ENCODE data around the gene KLHL5.

GRCh38 chr4:39043861-39044363 lies 18.1 kb upstream of the KLHL5 start:
- TF ChIP-seq, protein P1, sequence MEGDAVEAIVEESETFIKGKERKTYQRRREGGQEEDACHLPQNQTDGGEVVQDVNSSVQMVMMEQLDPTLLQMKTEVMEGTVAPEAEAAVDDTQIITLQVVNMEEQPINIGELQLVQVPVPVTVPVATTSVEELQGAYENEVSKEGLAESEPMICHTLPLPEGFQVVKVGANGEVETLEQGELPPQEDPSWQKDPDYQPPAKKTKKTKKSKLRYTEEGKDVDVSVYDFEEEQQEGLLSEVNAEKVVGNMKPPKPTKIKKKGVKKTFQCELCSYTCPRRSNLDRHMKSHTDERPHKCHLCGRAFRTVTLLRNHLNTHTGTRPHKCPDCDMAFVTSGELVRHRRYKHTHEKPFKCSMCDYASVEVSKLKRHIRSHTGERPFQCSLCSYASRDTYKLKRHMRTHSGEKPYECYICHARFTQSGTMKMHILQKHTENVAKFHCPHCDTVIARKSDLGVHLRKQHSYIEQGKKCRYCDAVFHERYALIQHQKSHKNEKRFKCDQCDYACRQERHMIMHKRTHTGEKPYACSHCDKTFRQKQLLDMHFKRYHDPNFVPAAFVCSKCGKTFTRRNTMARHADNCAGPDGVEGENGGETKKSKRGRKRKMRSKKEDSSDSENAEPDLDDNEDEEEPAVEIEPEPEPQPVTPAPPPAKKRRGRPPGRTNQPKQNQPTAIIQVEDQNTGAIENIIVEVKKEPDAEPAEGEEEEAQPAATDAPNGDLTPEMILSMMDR (IDR thresholded peaks at IDR 0.05; ENCODE audit: poor library complexity, severe bottlenecking) = no peak
- no peak for TF ChIP-seq POLR2AphosphoS5 (IDR thresholded peaks at IDR 0.05)
- TF ChIP-seq MXI1 (conservative IDR thresholded peaks at IDR 0.05; ENCODE audit: poor library complexity, severe bottlenecking) = no peak
- no peak for TF ChIP-seq SMC3 (conservative IDR thresholded peaks at IDR 0.05; ENCODE audit: poor library complexity)
- no peak for TF ChIP-seq TAF1 (IDR thresholded peaks at IDR 0.05; ENCODE audit: low read depth)
- no peak for TF ChIP-seq EP300 (conservative IDR thresholded peaks at IDR 0.05; ENCODE audit: poor library complexity, severe bottlenecking)
- TF ChIP-seq EZH2 (IDR thresholded peaks at IDR 0.05; ENCODE audit: borderline replicate concordance, insufficient read depth, low read length, poor library complexity, severe bottlenecking) = no peak
- TF ChIP-seq, protein P2, sequence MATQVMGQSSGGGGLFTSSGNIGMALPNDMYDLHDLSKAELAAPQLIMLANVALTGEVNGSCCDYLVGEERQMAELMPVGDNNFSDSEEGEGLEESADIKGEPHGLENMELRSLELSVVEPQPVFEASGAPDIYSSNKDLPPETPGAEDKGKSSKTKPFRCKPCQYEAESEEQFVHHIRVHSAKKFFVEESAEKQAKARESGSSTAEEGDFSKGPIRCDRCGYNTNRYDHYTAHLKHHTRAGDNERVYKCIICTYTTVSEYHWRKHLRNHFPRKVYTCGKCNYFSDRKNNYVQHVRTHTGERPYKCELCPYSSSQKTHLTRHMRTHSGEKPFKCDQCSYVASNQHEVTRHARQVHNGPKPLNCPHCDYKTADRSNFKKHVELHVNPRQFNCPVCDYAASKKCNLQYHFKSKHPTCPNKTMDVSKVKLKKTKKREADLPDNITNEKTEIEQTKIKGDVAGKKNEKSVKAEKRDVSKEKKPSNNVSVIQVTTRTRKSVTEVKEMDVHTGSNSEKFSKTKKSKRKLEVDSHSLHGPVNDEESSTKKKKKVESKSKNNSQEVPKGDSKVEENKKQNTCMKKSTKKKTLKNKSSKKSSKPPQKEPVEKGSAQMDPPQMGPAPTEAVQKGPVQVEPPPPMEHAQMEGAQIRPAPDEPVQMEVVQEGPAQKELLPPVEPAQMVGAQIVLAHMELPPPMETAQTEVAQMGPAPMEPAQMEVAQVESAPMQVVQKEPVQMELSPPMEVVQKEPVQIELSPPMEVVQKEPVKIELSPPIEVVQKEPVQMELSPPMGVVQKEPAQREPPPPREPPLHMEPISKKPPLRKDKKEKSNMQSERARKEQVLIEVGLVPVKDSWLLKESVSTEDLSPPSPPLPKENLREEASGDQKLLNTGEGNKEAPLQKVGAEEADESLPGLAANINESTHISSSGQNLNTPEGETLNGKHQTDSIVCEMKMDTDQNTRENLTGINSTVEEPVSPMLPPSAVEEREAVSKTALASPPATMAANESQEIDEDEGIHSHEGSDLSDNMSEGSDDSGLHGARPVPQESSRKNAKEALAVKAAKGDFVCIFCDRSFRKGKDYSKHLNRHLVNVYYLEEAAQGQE (IDR thresholded peaks at IDR 0.05; ENCODE audit: borderline replicate concordance) = no peak
- TF ChIP-seq RAD21 (conservative IDR thresholded peaks at IDR 0.05) = no peak

Data from neural cell (in vitro differentiated cells).